Thyroid gland (tissue), 4 donors: ENCODE results near the gene KRTAP10-7.

ENCODE experiments used
- CTCF ChIP-seq, 6 experiments: fragments of 200-600 bp in 3 of 6; fragments of 450-650 bp in 3 of 6; sonication (generic) in 3 of 6; IDR thresholded peaks; one replicate each; pipeline ENCODE4 v1.5.1; 2016 to 2019; ENCODE audit warnings: antibody characterized with exemption in 6 of 6, mild to moderate bottlenecking in 2 of 6, inconsistent platforms in 1 of 6, moderate library complexity in 1 of 6
- POLR2A ChIP-seq, 2 donors: fragments of 450-650 bp; IDR thresholded peaks; one replicate each; pipeline ENCODE4 v1.6.1; 2017; ENCODE audit warnings: antibody characterized with exemption in 2 of 2, mild to moderate bottlenecking in 2 of 2, moderate library complexity in 1 of 2

- TF ChIP-seq CTCF (IDR thresholded peaks at IDR 0.05): no peak
- TF ChIP-seq POLR2A (IDR thresholded peaks at IDR 0.05): no peak
These were observed 19.2 kb upstream of the KRTAP10-7 start for GRCh38 chr21:44581158-44581557.
